Small intestine (tissue), 7 donors: ENCODE results near the gene MZT2B. TPM values are rescaled to one million over a fixed set of nuclear protein-coding genes. Genes with fewer than 3 reads are reported as not detected.
A peak's percentile ranks its signal among the peaks of the same experiment; 100 is the strongest.
"Not testable (repeated sequence)": the region's sequence is repeated elsewhere in the genome, so short reads cannot be mapped to it uniquely, and the experiment has no call there.

Experiments used
- DNase-seq, 2 donors: peaks; one replicate each; pipeline versions ENCODE4 v3.0.0 to v3.0.0-alpha.2; 2013
- FAIRE-seq: peaks from 2 replicates; lab custom pipeline; 2012; peaks lifted over from hg19 to GRCh38; lab: Jason Lieb, UNC
- H3K27ac ChIP-seq, 3 donors: one replicate each; pipeline ENCODE4 v1.5.1; 2013; ENCODE audit warnings: low read length in 2 of 3, mild to moderate bottlenecking in 2 of 3, control low read depth in 1 of 3, inconsistent platforms in 1 of 3, low read depth in 1 of 3, moderate library complexity in 1 of 3
- H3K27me3 ChIP-seq, 3 donors: one replicate each; pipeline ENCODE4 v1.6.1; 2013; ENCODE audit warnings: low read length in 3 of 3, inconsistent platforms in 1 of 3; ENCODE audit not compliant: control insufficient read depth in 3 of 3, insufficient read depth in 3 of 3
- H3K36me3 ChIP-seq, 3 donors: one replicate each; pipeline ENCODE4 v1.6.1; 2013; ENCODE audit warnings: low read length in 3 of 3, inconsistent platforms in 1 of 3, low read depth in 1 of 3, mild to moderate bottlenecking in 1 of 3, moderate library complexity in 1 of 3; ENCODE audit not compliant: control insufficient read depth in 3 of 3, insufficient read depth in 2 of 3
- H3K4me1 ChIP-seq, 3 donors: one replicate each; pipeline ENCODE4 v1.6.1; 2013; ENCODE audit warnings: low read length in 2 of 3, inconsistent platforms in 1 of 3, low read depth in 1 of 3, mild to moderate bottlenecking in 1 of 3, moderate library complexity in 1 of 3; ENCODE audit not compliant: control insufficient read depth in 3 of 3, insufficient read depth in 2 of 3
- H3K4me3 ChIP-seq, 3 donors: one replicate each; pipeline ENCODE4 v1.5.1; 2013; ENCODE audit warnings: low read length in 3 of 3, control low read depth in 1 of 3, inconsistent platforms in 1 of 3, low read depth in 1 of 3, mild to moderate bottlenecking in 1 of 3, moderate library complexity in 1 of 3
- H3K9me3 ChIP-seq, 2 donors: one replicate each; pipeline ENCODE4 v1.6.1; 2013; ENCODE audit warnings: low read depth in 1 of 2, low read length in 1 of 2; ENCODE audit not compliant: control insufficient read depth in 2 of 2, insufficient read depth in 1 of 2
- WGBS, 3 donors: extraction: QIAGEN DNeasy Blood & Tissue Kit; methylation state at CpG; one replicate each; pipeline ENCODE4 v1.1.7; 2013; 5-methylcytosine and 5-hydroxymethylcytosine counted together
- polyA plus RNA-seq, 4 donors: library from polyadenylated mRNA; stranded (reverse) in 3 of 4; unstranded in 1 of 4; fragments of 200-250 nt in 3 of 4; fragments of 120-200 nt in 1 of 4; gene quantifications; one replicate each; pipeline versions ENCODE4 v1.2.1 to v1.2.3, GENCODE V29; 2013
- donor health status: healthy with polysubstance abuse.
- donor health status: control.
- donor health status: control.
- donor health status: Bipolar disorder and iron deficiency.
- donor health status: healthy.

MZT2B gene
- polyA plus RNA-seq, 4 donors, result 161 to 317 (median 245) TPM

DNA sequence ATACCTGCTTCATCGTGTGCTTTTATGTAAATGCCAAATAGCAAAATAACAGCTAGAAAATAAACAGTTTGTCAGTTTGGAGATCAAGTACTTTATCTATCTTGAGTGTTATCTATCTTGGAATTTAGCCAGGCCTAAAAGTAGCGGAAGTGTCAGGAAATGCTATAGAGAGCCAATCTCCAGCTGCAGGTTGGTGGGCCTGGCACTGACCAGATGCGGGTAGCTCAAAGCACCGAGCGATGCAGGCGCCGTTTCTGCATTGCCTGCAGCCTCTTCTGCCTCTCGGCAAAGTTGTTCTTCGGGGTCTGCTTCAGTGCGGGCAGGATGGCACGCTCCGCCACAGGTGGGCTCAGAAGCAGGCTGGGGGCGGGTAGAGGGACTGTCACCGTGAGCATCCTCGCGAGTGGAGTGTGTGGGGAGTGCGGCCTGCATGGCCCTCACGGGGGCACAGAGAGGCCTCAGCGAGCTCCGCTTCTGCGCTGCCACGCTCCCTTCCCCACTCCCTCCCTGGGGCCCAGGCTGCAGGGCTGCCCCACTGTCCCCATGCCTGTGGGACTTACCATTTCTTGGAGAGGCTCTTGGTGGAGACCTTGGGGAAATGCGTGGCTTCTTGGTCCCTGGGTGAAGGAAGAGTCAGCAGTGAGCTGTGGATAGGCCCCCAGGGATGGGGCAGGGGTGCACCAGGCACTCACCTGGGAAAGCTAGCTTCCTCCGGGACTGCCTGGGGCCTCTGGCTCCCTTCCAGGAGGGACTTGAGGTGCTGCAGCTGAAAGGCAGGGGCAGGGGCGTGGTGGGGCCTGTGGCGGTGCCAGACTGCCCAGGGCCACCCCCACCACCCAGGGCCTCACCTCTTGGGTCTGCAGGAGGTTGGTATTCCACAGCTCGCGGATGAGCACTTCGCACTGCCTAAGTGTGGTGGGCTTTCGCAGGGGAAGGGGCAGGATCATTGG lies 42.5 kb upstream of the MZT2B start:
- H3K4me1 ChIP-seq, H3K4me3 ChIP-seq, H3K36me3 ChIP-seq, H3K27me3 ChIP-seq, DNase-seq, FAIRE-seq, H3K27ac ChIP-seq, H3K9me3 ChIP-seq: not testable (repeated sequence)
- WGBS, 3 donors, result 77 to 85% (median 79%) methylated on average over 24 to 27 of the region's 30 CpGs

DNA sequence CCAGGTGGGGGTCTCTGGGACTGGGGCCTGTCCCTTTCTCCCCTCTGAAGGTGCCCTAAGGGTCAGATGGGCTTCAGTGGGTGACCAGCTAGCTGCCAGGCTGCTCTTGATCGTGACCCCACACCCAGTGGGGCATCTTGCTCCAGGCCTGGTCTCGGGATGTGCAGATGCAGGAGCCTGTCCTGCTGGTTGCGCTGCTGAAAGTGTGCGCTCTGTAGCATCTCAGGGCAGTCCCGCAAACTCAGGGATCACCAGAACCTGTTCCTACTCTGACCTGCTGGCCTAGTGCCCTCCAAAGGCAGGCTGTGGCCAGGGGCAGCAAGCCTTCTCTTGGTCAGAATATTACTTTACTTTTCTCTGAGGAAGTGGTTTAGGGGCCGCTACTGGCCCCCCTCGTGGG lies 41.5 kb upstream of the MZT2B start:
- peaks cover 0 to 11% (median 0%) of the 10 kb centered on the region in 3 donors for H3K27me3 ChIP-seq
- FAIRE-seq, H3K4me1 ChIP-seq, H3K9me3 ChIP-seq, H3K4me3 ChIP-seq, H3K27ac ChIP-seq, DNase-seq, H3K36me3 ChIP-seq: not testable (repeated sequence)
- WGBS, 3 donors, result 87 to 88% (median 87%) methylated on average over 4 to 7 of the region's 7 CpGs

DNA sequence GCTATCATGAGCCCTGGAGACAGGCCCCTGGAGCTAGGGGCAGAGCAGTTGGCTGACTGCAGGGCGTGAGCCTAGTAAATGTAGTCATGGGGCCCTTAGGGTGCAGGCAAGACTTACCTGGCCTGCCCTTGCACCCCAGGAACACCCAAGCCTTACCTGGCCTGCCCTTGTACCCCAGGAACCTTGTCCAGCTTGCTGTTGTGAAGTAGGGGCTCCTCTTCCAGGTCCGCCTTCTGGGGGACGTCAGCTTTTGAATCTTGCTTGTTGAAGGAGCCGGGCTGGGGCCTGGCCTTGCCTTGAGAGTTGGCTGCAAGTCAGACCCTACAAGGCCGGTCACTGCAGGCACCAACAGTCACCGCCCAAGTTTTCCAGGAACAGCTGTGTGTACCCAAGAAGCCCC lies 41.1 kb upstream of the MZT2B start:
- not testable (repeated sequence) for H3K4me1 ChIP-seq, DNase-seq, FAIRE-seq, H3K36me3 ChIP-seq, H3K27ac ChIP-seq, H3K4me3 ChIP-seq, H3K9me3 ChIP-seq
- 89 to 100% (median 98%) methylated on average over 2 to 4 of the region's 6 CpGs for WGBS, 3 donors
- peaks cover 0 to 12% (median 0%) of the 10 kb centered on the region in 3 donors for H3K27me3 ChIP-seq

DNA sequence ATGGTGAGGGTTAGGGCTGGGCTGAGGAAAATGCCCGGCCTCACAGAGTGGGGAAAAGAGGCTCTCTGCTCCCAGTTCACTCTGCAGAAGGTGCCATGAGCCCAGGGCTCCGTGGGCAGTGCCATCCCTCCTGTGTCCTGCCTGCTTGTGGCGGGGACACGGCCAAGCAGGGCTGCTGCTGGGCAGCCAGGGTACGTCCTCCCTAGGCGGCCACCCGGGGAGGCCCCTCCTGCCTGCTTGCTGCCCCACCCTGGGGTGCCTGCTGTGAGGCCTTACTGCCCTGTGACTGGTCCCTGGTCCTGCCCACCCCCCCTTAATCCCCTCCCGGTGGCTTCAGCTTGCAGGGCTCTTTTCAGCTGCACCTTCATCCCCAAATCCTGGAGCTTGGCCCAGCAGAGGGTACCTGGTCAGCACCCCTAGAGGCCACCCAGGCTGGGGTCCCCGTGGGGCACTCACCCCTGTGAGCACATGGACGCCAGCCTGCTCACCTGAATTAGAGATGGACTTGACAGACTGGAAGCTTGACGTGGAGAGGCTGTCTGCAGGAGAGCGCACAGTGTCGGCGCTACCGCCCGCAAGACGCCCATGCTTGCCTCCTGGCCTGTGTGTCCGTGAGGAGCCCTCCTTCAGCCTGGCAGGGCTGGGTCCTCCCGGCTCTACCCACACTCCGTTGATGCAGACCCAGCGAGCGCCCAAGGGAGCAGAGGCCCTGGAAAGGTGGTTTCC lies 40.3 kb upstream of the MZT2B start:
- WGBS, 3 donors, result 78 to 89% (median 83%) methylated on average over 14 to 20 of the region's 22 CpGs
- H3K4me3 ChIP-seq, H3K27ac ChIP-seq, FAIRE-seq, DNase-seq, H3K9me3 ChIP-seq, H3K36me3 ChIP-seq, H3K4me1 ChIP-seq: not testable (repeated sequence)
- peaks cover 0 to 12% (median 0%) of the 10 kb centered on the region in 3 donors for H3K27me3 ChIP-seq

DNA sequence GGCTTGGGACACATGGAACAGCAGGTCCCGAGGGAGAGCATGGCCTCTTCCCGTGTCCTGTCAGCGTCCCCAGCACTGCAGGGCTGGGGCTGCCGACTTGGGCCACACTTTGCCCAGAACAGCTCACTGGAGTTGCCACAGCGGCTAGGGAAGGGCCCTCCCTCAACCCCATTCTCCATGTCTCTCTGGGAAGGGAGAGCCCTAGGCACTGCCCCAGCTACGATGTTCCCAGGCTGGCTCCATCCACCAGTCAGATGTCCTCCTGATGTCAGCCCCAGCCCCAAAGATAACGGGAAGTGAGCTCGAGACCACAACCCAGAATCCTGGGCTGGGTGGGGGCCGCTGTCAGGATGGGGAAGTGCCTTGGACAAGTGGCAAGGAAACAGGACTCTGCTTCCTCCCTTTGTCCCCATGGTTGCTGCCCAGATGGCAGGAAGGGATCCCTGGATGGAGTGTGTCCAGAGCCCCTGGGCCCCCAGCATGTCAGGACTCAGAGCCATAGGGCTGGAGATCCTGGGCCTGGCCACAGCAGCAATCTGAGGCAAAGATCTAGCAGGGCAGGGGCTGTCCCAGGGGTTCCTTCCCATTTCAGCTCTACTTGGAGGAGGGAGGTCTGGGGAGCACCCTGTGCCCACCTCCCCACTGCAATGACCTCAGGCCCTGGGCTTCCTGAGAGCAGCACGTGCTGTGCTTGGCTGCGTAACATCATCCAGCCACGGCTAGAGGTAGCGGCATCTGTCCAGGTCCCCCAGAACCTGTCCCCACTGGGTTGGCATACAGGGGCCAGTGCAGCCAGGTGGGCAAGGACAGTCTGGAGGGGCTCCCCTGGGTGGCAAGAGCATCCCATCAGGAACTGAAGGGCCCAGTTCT lies 39.4 kb upstream of the MZT2B start:
- H3K4me1 ChIP-seq, DNase-seq, FAIRE-seq, H3K9me3 ChIP-seq, H3K4me3 ChIP-seq, H3K36me3 ChIP-seq, H3K27ac ChIP-seq: not testable (repeated sequence)
- peaks cover 0 to 12% (median 0%) of the 10 kb centered on the region in 3 donors for H3K27me3 ChIP-seq
- WGBS, 3 donors, result 84 to 88% (median 84%) methylated on average over 9 to 13 of the region's 13 CpGs

DNA sequence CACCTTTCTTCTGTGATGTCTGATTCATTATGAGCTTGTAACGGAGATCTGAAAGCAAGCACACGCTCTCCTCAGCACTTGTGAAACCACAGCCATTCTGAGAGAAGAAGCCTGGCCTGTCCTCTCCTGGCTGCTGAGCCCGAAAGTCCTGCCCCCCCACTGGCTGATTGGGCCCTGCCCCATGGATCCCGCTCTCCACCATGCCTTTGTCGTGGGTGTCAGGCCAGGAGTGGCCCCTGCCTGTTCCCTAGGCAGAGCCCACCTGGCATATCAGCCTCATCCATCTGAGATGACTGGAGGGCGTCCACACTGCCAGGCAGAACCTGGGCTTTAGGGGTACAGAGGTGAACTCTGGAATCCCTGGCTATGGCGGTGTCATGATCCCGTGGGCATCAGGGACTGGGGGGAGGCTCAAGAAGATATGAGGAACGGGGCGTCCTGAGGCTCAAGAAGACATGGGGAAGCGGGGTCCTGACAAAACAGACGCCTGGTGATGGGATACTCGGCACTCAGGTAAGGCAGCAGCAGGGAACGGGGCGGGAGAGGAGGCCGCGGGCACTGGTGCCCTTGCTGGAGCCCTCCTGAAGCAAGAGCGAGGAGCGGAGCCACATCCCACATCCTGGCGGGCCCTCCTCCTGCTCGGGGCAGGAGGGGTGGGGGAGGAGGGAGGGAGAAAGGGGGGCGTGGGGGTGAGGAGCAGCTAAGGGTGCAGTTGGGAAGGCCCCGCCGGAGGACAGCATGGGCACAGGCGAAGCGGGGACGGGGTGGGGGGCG lies 38.6 kb upstream of the MZT2B start:
- 37 to 42% (median 40%) methylated on average over 19 to 21 of the region's 28 CpGs for WGBS, 3 donors
- not testable (repeated sequence) for FAIRE-seq, H3K27ac ChIP-seq, H3K4me3 ChIP-seq, H3K36me3 ChIP-seq, DNase-seq, H3K4me1 ChIP-seq, H3K9me3 ChIP-seq
- peaks cover 0 to 12% (median 0%) of the 10 kb centered on the region in 3 donors for H3K27me3 ChIP-seq

DNA sequence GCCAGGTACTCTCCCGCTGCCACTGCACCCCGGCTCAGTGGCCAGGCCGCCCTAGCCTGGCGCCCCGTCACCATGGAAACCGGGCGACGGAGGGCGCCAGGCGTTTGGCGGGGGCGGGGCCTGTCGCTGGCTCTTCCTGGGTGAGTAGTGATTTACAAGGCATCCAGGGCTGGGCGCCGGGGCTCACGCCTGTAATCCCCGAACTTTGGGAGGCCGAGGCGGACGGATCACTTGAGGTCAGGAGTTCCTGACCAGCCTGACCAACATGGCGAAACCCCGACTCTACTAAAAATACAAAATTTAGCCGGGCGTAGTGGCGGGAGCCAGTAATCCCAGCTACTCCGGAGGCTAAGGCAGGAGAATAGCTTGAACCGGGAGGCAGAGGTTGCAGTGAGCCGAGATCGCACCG lies 37.1 kb upstream of the MZT2B start, which contains the start of gene CCDC74B:
TSS of gene CCDC74B (minus strand) at position 107 of the 409 bp plus-strand sequence. CDS start 116 bp downstream, outside the sequence.
- H3K36me3 ChIP-seq, FAIRE-seq: not testable (repeated sequence)
- 3 to 6% (median 4%) methylated on average over 26 to 30 of the region's 30 CpGs for WGBS, 3 donors

More for the DNA sequence above, 37.1 kb upstream of the MZT2B start, which contains the start of gene CCDC74B:
- Histone ChIP-seq H3K4me3 (peak within 1 kb of the TSS in 1 of 3 donors; percentile 7), H3K27me3 (peaks cover 0 to 12% (median 0%) of the 10 kb centered on the region in 3 donors)
- H3K27ac ChIP-seq, H3K9me3 ChIP-seq, H3K4me1 ChIP-seq: not testable (repeated sequence)
- DNase-seq, result peak; percentile 8 to 41
